Activated CD8-positive, alpha-beta T cell treated with anti-CD3 and anti-CD28 coated beads for 36 hours (primary cell): ENCODE results near the gene CNGA3. TPM values are rescaled to one million over a fixed set of nuclear protein-coding genes. Genes with fewer than 3 reads are reported as not detected.

Experiments used
- ATAC-seq: fragments of 200-7000 bp; cut with Tn5 transposase; one replicate; pipeline ENCODE4 v1.10.0; 2021; ENCODE audit warnings: mild to moderate bottlenecking, moderate library complexity
- CTCF ChIA-PET: fragments of 350-600 bp; sonication (Branson Sonifier 250); formaldehyde crosslinking; loops from one replicate; lab custom pipeline; 2021; ENCODE audit warnings: antibody characterized with exemption; lab: Charles Lee
- POLR2A ChIA-PET: fragments of 350-600 bp; sonication (Branson Sonifier 250); formaldehyde crosslinking; loops from one replicate; lab custom pipeline; 2021; ENCODE audit warnings: antibody characterized with exemption; lab: Charles Lee
- DNase-seq: peaks from one replicate; pipeline ENCODE4 v3.0.0-alpha.2; 2020
- H3K27ac Mint-ChIP-seq: one replicate; pipeline ENCODE4 v1.8.0; 2021; ENCODE audit warnings: mild to moderate bottlenecking, mixed read lengths
- H3K27me3 Mint-ChIP-seq: one replicate; pipeline ENCODE4 v1.8.0; 2021; ENCODE audit warnings: mixed read lengths
- H3K36me3 Mint-ChIP-seq: one replicate; pipeline ENCODE4 v1.8.0; 2021; ENCODE audit warnings: low read depth, mixed read lengths
- H3K4me1 Mint-ChIP-seq: one replicate; pipeline ENCODE4 v1.8.0; 2021; ENCODE audit warnings: low read depth, mixed read lengths
- H3K4me3 Mint-ChIP-seq: one replicate; pipeline ENCODE4 v1.8.0; 2021; ENCODE audit warnings: mild to moderate bottlenecking, moderate library complexity, mixed read lengths
- H3K9me3 Mint-ChIP-seq: one replicate; pipeline ENCODE4 v1.8.0; 2021; ENCODE audit warnings: mixed read lengths
- CTCF ChIP-seq: fragments of 200-600 bp; IDR thresholded peaks from one replicate; pipeline ENCODE4 v1.8.0; 2022; ENCODE audit warnings: antibody characterized with exemption, mild to moderate bottlenecking
- intact Hi-C: fragments of 100-400 bp; cut with micrococcal nuclease; formaldehyde crosslinking; loops from one replicate; pipeline ENCODE4 v1.10.0; 2022
- total RNA-seq, 2 experiments: library from RNA; stranded (reverse); gene quantifications; one replicate each; pipeline ENCODE4 v1.2.3, GENCODE V29; 2021

CNGA3 gene
- total RNA-seq, 2 experiments from 2014 or later: not detected

GRCh38 chr2:98335271-98335670 is 11.0 kb upstream of the CNGA3 start:
- H3K27me3 Mint-ChIP-seq: peaks cover 17% of the 10 kb centered on the region
- CTCF ChIA-PET: no interaction called here

GRCh38 chr2:98341241-98341640 is 5.0 kb upstream of the CNGA3 start:
- TF ChIP-seq CTCF: no peak
- H3K4me1 Mint-ChIP-seq: peaks cover 3% of the 10 kb centered on the region
- intact Hi-C loops: no loop called here
- H3K27ac Mint-ChIP-seq: no peak overlapping the region
- no peak overlapping the region for H3K4me3 Mint-ChIP-seq
- no peak for DNase-seq
- no peak for ATAC-seq
- no peaks in the 10 kb centered on the region for H3K9me3 Mint-ChIP-seq
- H3K36me3 Mint-ChIP-seq: peaks cover 4% of the 10 kb centered on the region
- POLR2A ChIA-PET: no interaction called here
- H3K27me3 Mint-ChIP-seq: peaks cover 23% of the 10 kb centered on the region
- CTCF ChIA-PET: no interaction called here

More at GRCh38 chr2:98335271-98335670, 11.0 kb upstream of the CNGA3 start:
- no peak overlapping the region for H3K4me3 Mint-ChIP-seq
- DNase-seq: no peak
- H3K4me1 Mint-ChIP-seq: no peaks in the 10 kb centered on the region
- H3K9me3 Mint-ChIP-seq: no peaks in the 10 kb centered on the region
- ATAC-seq: no peak
- no peak for TF ChIP-seq CTCF
- intact Hi-C loops: no loop called here
- POLR2A ChIA-PET: no interaction called here
- no peaks in the 10 kb centered on the region for H3K36me3 Mint-ChIP-seq
- H3K27ac Mint-ChIP-seq: no peak overlapping the region

- no peaks in the 10 kb centered on the region for H3K9me3 Mint-ChIP-seq
- intact Hi-C loops: no loop called here
- H3K36me3 Mint-ChIP-seq: peaks cover 4% of the 10 kb centered on the region
- H3K4me3 Mint-ChIP-seq: no peak overlapping the region
- DNase-seq: no peak
- peaks cover 6% of the 10 kb centered on the region for H3K4me1 Mint-ChIP-seq
- no peak overlapping the region for H3K27ac Mint-ChIP-seq
- no peak for ATAC-seq
- ChIA-PET CTCF (no interaction called here), POLR2A (no interaction called here)
- peaks cover 31% of the 10 kb centered on the region for H3K27me3 Mint-ChIP-seq
- TF ChIP-seq CTCF: no peak
These were observed 3.0 kb upstream of the CNGA3 start for GRCh38 chr2:98343285-98343684.

- peaks cover 6% of the 10 kb centered on the region for H3K4me1 Mint-ChIP-seq
These were observed 1.2 kb downstream of the CNGA3 start for GRCh38 chr2:98347298-98348065.

More at GRCh38 chr2:98347298-98348065, 1.2 kb downstream of the CNGA3 start:
- intact Hi-C loops: no loop called here
- H3K9me3 Mint-ChIP-seq: no peaks in the 10 kb centered on the region
- H3K27ac Mint-ChIP-seq: no peak overlapping the region
- DNase-seq (peak; percentile 3), ATAC-seq (no peak)
- peaks cover 59% of the 10 kb centered on the region for H3K27me3 Mint-ChIP-seq
- ChIA-PET POLR2A (no interaction called here), CTCF (interaction anchor here (1.9 kb wide), 1 partner anchor 37 kb away, joined by 5 read pairs; no protein-coding TSS in a partner anchor)
- peaks cover 4% of the 10 kb centered on the region for H3K36me3 Mint-ChIP-seq
- TF ChIP-seq CTCF: no peak
- no peak overlapping the region for H3K4me3 Mint-ChIP-seq
